ENCODE measurements around the gene MC2R.

- TF ChIP-seq EZH2 (IDR thresholded peaks at IDR 0.05; ENCODE audit: insufficient read depth, poor library complexity, severe bottlenecking) (no peak), EZH2phosphoT487 (IDR thresholded peaks at IDR 0.05; ENCODE audit: insufficient read depth, low read depth) (no peak)
Measured at GRCh38 chr18:13914170-13914569, 1.2 kb downstream of the MC2R start.
